Gastroesophageal sphincter (tissue), 3 donors: Measurements from ENCODE around the gene NAB2.

Experiments
- CTCF ChIP-seq, 4 experiments: fragments of 200-600 bp in 2 of 4; fragments of 450-650 bp in 2 of 4; sonication (generic) in 1 of 4; IDR thresholded peaks; one replicate each; pipeline ENCODE4 v1.5.1; 2017 to 2019; ENCODE audit warnings: antibody characterized with exemption in 4 of 4, mild to moderate bottlenecking in 2 of 4, moderate library complexity in 2 of 4
- EP300 ChIP-seq: sonication (generic); formaldehyde crosslinking; IDR thresholded peaks from one replicate; pipeline ENCODE4 v1.6.1; 2017; ENCODE audit warnings: antibody characterized with exemption, mild to moderate bottlenecking
- POLR2A ChIP-seq, 2 donors: fragments of 450-650 bp; IDR thresholded peaks; one replicate each; pipeline ENCODE4 v1.6.1; 2017; ENCODE audit warnings: antibody characterized with exemption in 2 of 2, mild to moderate bottlenecking in 2 of 2, moderate library complexity in 1 of 2

GRCh38 chr12:57103856-57104255 lies 14.9 kb downstream of the NAB2 start:
- TF ChIP-seq CTCF (IDR thresholded peaks at IDR 0.05) (no peak), POLR2A (IDR thresholded peaks at IDR 0.05) (no peak), EP300 (no peak)
